GM12864 (cell line): ENCODE data around the gene CUL1.

ENCODE experiments used
- DNase-seq: peaks from one replicate; pipeline ENCODE4 v3.0.0-alpha.2; 2011; ENCODE audit warnings: low read depth
- H3K4me3 ChIP-seq: 2 replicates; pipeline ENCODE4 v1.5.1; 2011; ENCODE audit warnings: mild to moderate bottlenecking, low read depth, low read length, control low read depth
- CTCF ChIP-seq: IDR thresholded peaks from 2 replicates; pipeline ENCODE4 v1.5.1; 2011; ENCODE audit warnings: low read depth, mild to moderate bottlenecking, moderate library complexity, low read length, control low read depth, inconsistent platforms; ENCODE audit errors: missing control alignments

Gene CUL1

GRCh38 chr7:148802101-148802493, 103.4 kb downstream of the CUL1 start:
- no peak for DNase-seq
- H3K4me3 ChIP-seq = no peak overlapping the region
- no peak for TF ChIP-seq CTCF

GRCh38 chr7:148803094-148803493, 104.4 kb downstream of the CUL1 start:
- no peak for TF ChIP-seq CTCF
- DNase-seq = no peak
- H3K4me3 ChIP-seq = no peak overlapping the region

- no peak for TF ChIP-seq CTCF
- no peak for DNase-seq
- no peak overlapping the region for H3K4me3 ChIP-seq
Observed at GRCh38 chr7:148804343-148805235, 105.9 kb downstream of the CUL1 start.

- TF ChIP-seq CTCF = no peak
- no peak for DNase-seq
- H3K4me3 ChIP-seq = no peak overlapping the region
Observed at GRCh38 chr7:148806187-148806586, 107.5 kb downstream of the CUL1 start.

GRCh38 chr7:148807436-148807835, 108.7 kb downstream of the CUL1 start:
- no peak for DNase-seq
- TF ChIP-seq CTCF = no peak

GRCh38 chr7:148809856-148810255, 111.2 kb downstream of the CUL1 start:
- DNase-seq = no peak
- no peak for TF ChIP-seq CTCF
- no peak overlapping the region for H3K4me3 ChIP-seq

More at GRCh38 chr7:148807436-148807835, 108.7 kb downstream of the CUL1 start:
- H3K4me3 ChIP-seq = no peak overlapping the region

- H3K4me3 ChIP-seq = no peak overlapping the region
- DNase-seq = no peak
- no peak for TF ChIP-seq CTCF
Observed at GRCh38 chr7:148811892-148812291, 113.2 kb downstream of the CUL1 start.
